SK-N-SH (cell line): ENCODE results near the gene AP1M2. TPM values are rescaled to one million over a fixed set of nuclear protein-coding genes. Genes with fewer than 3 reads are reported as not detected.

Experiments used
- CTCF ChIA-PET: fragments of 300-600, 350-600 bp; formaldehyde crosslinking; extraction: SDS; loops from one replicate; lab custom pipeline; 2021; lab: Yijun Ruan, JAX
- POLR2A ChIA-PET: fragments of 350-600 bp; sonication (Branson Sonifier 250); formaldehyde crosslinking; extraction: SDS; loops from one replicate; lab custom pipeline; 2020; ENCODE audit warnings: antibody characterized with exemption, inconsistent platforms; lab: Yijun Ruan, JAX
- DNase-seq: peaks from one replicate; pipeline ENCODE4 v3.0.0; 2012
- H2AFZ ChIP-seq: fragments of 200-600 bp; sonication (generic); 2 replicates; pipeline ENCODE4 v1.8.1; 2016; ENCODE audit warnings: antibody characterized with exemption, mild to moderate bottlenecking, low read depth
- H3F3A ChIP-seq: fragments of 200-600 bp; sonication (generic); replicated peaks from 2 replicates; pipeline ENCODE3; 2016; ENCODE audit warnings: antibody characterized with exemption, mild to moderate bottlenecking; ENCODE audit not compliant: insufficient read depth
- H3K27ac ChIP-seq, 2 experiments: fragments of 200-500 bp in 1 of 2; fragments of 200-600 bp in 1 of 2; sonication (Bioruptor generic) in 1 of 2; sonication (generic), shearing (Covaris generic) in 1 of 2; 2 replicates each; pipeline versions ENCODE4 v1.5.1 to v1.6.1; 2014 to 2016; ENCODE audit warnings: low read depth in 2 of 2, inconsistent platforms in 1 of 2, low read length in 1 of 2, mild to moderate bottlenecking in 1 of 2, mixed read lengths in 1 of 2
- H3K27me3 ChIP-seq: fragments of 200-600 bp; sonication (generic), shearing (Covaris generic); 2 replicates; pipeline ENCODE4 v1.6.1; 2016; ENCODE audit warnings: mixed run types; ENCODE audit not compliant: insufficient read depth
- H3K36me3 ChIP-seq, 2 experiments: fragments of 200-500 bp in 1 of 2; fragments of 200-600 bp in 1 of 2; sonication (Bioruptor generic) in 1 of 2; sonication (generic) in 1 of 2; replicated peaks in 1 of 2; 2 replicates each; pipeline versions ENCODE3 to v1.5.1; 2014 to 2016; ENCODE audit warnings: low read length in 1 of 2, mild to moderate bottlenecking in 1 of 2; ENCODE audit not compliant: insufficient read depth in 2 of 2, control insufficient read depth in 1 of 2
- H3K4me1 ChIP-seq, 2 experiments: fragments of 200-500 bp in 1 of 2; fragments of 200-600 bp in 1 of 2; sonication (Bioruptor generic) in 1 of 2; sonication (generic), shearing (Covaris generic) in 1 of 2; 2 replicates each; pipeline versions ENCODE4 v1.5.1 to v1.6.1; 2014 to 2016; ENCODE audit warnings: low read depth in 1 of 2, low read length in 1 of 2, mixed run types in 1 of 2; ENCODE audit not compliant: insufficient read depth in 2 of 2, control insufficient read depth in 1 of 2
- H3K4me2 ChIP-seq: fragments of 200-600 bp; sonication (generic), shearing (Covaris generic); 2 replicates; pipeline ENCODE4 v1.6.1; 2017; ENCODE audit warnings: mixed run types
- H3K4me3 ChIP-seq, 2 experiments: fragments of 200-500 bp in 1 of 2; fragments of 200-600 bp in 1 of 2; sonication (Bioruptor generic) in 1 of 2; sonication (generic), shearing (Covaris generic) in 1 of 2; 2 replicates each; pipeline versions ENCODE4 v1.5.1 to v1.8.1; 2014 to 2016; ENCODE audit warnings: low read depth in 2 of 2, inconsistent platforms in 1 of 2, low read length in 1 of 2, mild to moderate bottlenecking in 1 of 2, mixed read lengths in 1 of 2, moderate library complexity in 1 of 2
- H3K79me2 ChIP-seq: fragments of 200-600 bp; sonication (generic); 2 replicates; pipeline ENCODE4 v1.8.1; 2017; ENCODE audit warnings: mild to moderate bottlenecking; ENCODE audit not compliant: insufficient read depth
- H3K9ac ChIP-seq: fragments of 200-600 bp; sonication (generic); 2 replicates; pipeline ENCODE4 v1.6.1; 2017; ENCODE audit warnings: mixed run types
- H3K9me2 ChIP-seq: fragments of 200-600 bp; sonication (generic); 2 replicates; pipeline ENCODE4 v1.6.1; 2017; ENCODE audit warnings: mixed run types
- H3K9me3 ChIP-seq: fragments of 200-600 bp; sonication (generic); 2 replicates; pipeline ENCODE4 v1.6.1; 2017; ENCODE audit warnings: mixed run types, mild to moderate bottlenecking, moderate library complexity
- H4K20me1 ChIP-seq: fragments of 200-600 bp; sonication (generic); 2 replicates; pipeline ENCODE4 v1.6.1; 2017; ENCODE audit warnings: mild to moderate bottlenecking, mixed run types; ENCODE audit not compliant: insufficient read depth
- CHD2 ChIP-seq: fragments of 150-350 bp; IDR thresholded peaks from 2 replicates; pipeline ENCODE4 v1.6.1; 2018; ENCODE audit warnings: low read length; ENCODE audit not compliant: partially characterized antibody
- CTCF ChIP-seq: fragments of 200-600 bp; sonication (generic); IDR thresholded peaks from 2 replicates; pipeline ENCODE4 v1.6.1; 2017; ENCODE audit warnings: antibody characterized with exemption, mild to moderate bottlenecking, moderate library complexity
- ELF1 ChIP-seq: IDR thresholded peaks from 2 replicates; pipeline ENCODE4 v1.4.0; 2012
- EZH2phosphoT487 ChIP-seq: fragments of 200-600 bp; sonication (generic); IDR thresholded peaks from 2 replicates; pipeline ENCODE4 v1.6.1; 2017; ENCODE audit warnings: low read depth, mixed run types, mild to moderate bottlenecking, antibody characterized with exemption, moderate library complexity, borderline replicate concordance
- FOSL2 ChIP-seq: IDR thresholded peaks from 2 replicates; pipeline ENCODE4 v1.4.0; 2012; ENCODE audit warnings: low read depth, mild to moderate bottlenecking, moderate library complexity, borderline replicate concordance
- FOXM1 ChIP-seq: IDR thresholded peaks from 2 replicates; pipeline ENCODE4 v1.4.0; 2012; ENCODE audit warnings: low read depth, mild to moderate bottlenecking
- GABPA ChIP-seq: IDR thresholded peaks from 2 replicates; pipeline ENCODE4 v1.4.0; 2012; ENCODE audit warnings: low read depth, mild to moderate bottlenecking
- MEF2A ChIP-seq: IDR thresholded peaks from 2 replicates; pipeline ENCODE4 v1.4.0; 2012; ENCODE audit warnings: low read depth, borderline replicate concordance
- MXI1 ChIP-seq: IDR thresholded peaks from 2 replicates; pipeline ENCODE4 v1.6.1; 2012; ENCODE audit warnings: mild to moderate bottlenecking, low read depth, low read length, improper control_type of control experiment
- NFIC ChIP-seq: IDR thresholded peaks from 2 replicates; pipeline ENCODE4 v1.4.0; 2012; ENCODE audit warnings: borderline replicate concordance
- POLR2AphosphoS5 ChIP-seq: IDR thresholded peaks from 2 replicates; pipeline ENCODE4 v1.6.1; 2012; ENCODE audit warnings: low read depth, low read length
- RAD21 ChIP-seq: IDR thresholded peaks from 2 replicates; pipeline ENCODE4 v1.6.1; 2012; ENCODE audit warnings: mild to moderate bottlenecking, low read length
- RCOR1 ChIP-seq: fragments of 150-350 bp; IDR thresholded peaks from 2 replicates; pipeline ENCODE4 v1.6.1; 2017; ENCODE audit warnings: antibody characterized with exemption, low read length
- REST ChIP-seq: IDR thresholded peaks from 2 replicates; pipeline ENCODE4 v1.6.1; 2012; ENCODE audit warnings: mild to moderate bottlenecking, low read depth, low read length, moderate library complexity
- TEAD4 ChIP-seq: IDR thresholded peaks from 2 replicates; pipeline ENCODE4 v1.4.0; 2012; ENCODE audit warnings: mild to moderate bottlenecking, borderline replicate concordance; ENCODE audit not compliant: insufficient read depth
- USF1 ChIP-seq: IDR thresholded peaks from 2 replicates; pipeline ENCODE4 v1.4.0; 2012; ENCODE audit warnings: low read depth, borderline replicate concordance
- YY1 ChIP-seq: IDR thresholded peaks from 2 replicates; pipeline ENCODE4 v1.4.0; 2012; ENCODE audit warnings: low read depth, mild to moderate bottlenecking
- ZBTB33 ChIP-seq: IDR thresholded peaks from 2 replicates; pipeline ENCODE4 v1.4.0; 2012; ENCODE audit warnings: low read depth, borderline replicate concordance
- WGBS: methylation state at CpG from one replicate; pipeline ENCODE4 v1.1.6; 2017; ENCODE audit warnings: low lambda C conversion rate; 5-methylcytosine and 5-hydroxymethylcytosine counted together
- polyA plus RNA-seq, 3 experiments: library from polyadenylated mRNA; depleted of rRNA; stranded (reverse); fragments of >200 nt; gene quantifications; 2 replicates each; pipeline ENCODE4 v1.2.3, GENCODE V29; 2012
- TF ChIP-seq, protein P1 (sequence below): IDR thresholded peaks from 2 replicates; pipeline ENCODE4 v1.4.0; 2012; ENCODE audit warnings: low read depth

Gene AP1M2
- polyA plus RNA-seq, 1 of the 3 experiments (the other 2 are of a cell fraction): 0.30 TPM

GRCh38 chr19:10525636-10526035, 61.5 kb downstream of the AP1M2 start:
- Histone ChIP-seq H3K36me3 (no peaks in the 10 kb centered on the region), H3K9me3 (no peaks in the 10 kb centered on the region), H3K4me1 (no peaks in the 10 kb centered on the region), H2AFZ (no peak overlapping the region), H3K4me2 (no peak overlapping the region), H3K4me3 (no peak overlapping the region), H3K27me3 (no peaks in the 10 kb centered on the region), H4K20me1 (no peaks in the 10 kb centered on the region), H3K9me2 (no peaks in the 10 kb centered on the region), H3K9ac (no peak overlapping the region), H3F3A (no peaks in the 10 kb centered on the region), H3K79me2 (no peaks in the 10 kb centered on the region), H3K27ac (no peak overlapping the region)
- POLR2A ChIA-PET: no interaction called here
- CTCF ChIA-PET: interaction anchor here (1.1 to 1.4 kb wide), 2 partner anchors 16 to 174 kb away, joined by 4 read pairs; no protein-coding TSS in a partner anchor
- WGBS: 74% methylated on average over 7 of the region's 7 CpGs
- DNase-seq: no peak
- TF ChIP-seq POLR2AphosphoS5 (no peak), REST (no peak), CTCF (no peak), RAD21 (no peak), GABPA (no peak), FOXM1 (no peak), YY1 (no peak), NFIC (no peak), EZH2phosphoT487 (no peak), FOSL2 (no peak), TEAD4 (no peak)
- TF ChIP-seq, all 33 proteins: peak for 0

GRCh38 chr19:10523135-10523636, 63.9 kb downstream of the AP1M2 start:
- 84% methylated on average over 3 of the region's 3 CpGs for WGBS
- no peaks in the 10 kb centered on the region for H3K9me3 ChIP-seq
- H3K27me3 ChIP-seq: no peaks in the 10 kb centered on the region; the same call in 1 of the 2 replicates
- no peak for TF ChIP-seq RCOR1
- TF ChIP-seq RAD21: no peak
- no peak for TF ChIP-seq MEF2A
- TF ChIP-seq USF1: no peak
- TF ChIP-seq, protein P1, sequence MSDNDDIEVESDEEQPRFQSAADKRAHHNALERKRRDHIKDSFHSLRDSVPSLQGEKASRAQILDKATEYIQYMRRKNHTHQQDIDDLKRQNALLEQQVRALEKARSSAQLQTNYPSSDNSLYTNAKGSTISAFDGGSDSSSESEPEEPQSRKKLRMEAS: no peak
- no peak for TF ChIP-seq ELF1
- TF ChIP-seq MXI1: no peak
- no peak for TF ChIP-seq CHD2
- no peak for TF ChIP-seq ZBTB33
- no peak for TF ChIP-seq TEAD4

More at GRCh38 chr19:10523135-10523636, 63.9 kb downstream of the AP1M2 start:
- Histone ChIP-seq H3F3A (no peaks in the 10 kb centered on the region), H4K20me1 (no peaks in the 10 kb centered on the region), H3K27ac (no peak overlapping the region), H3K4me2 (no peak overlapping the region), H3K79me2 (no peaks in the 10 kb centered on the region), H3K36me3 (no peaks in the 10 kb centered on the region), H3K9ac (no peak overlapping the region), H3K9me2 (no peaks in the 10 kb centered on the region), H3K4me1 (no peaks in the 10 kb centered on the region; a peak in 1 of 4 replicates), H3K4me3 (no peak overlapping the region), H2AFZ (no peak overlapping the region)
- no peak for DNase-seq
- CTCF ChIA-PET: interaction anchor here (0.9 to 1.6 kb wide), 7 partner anchors 10 to 106 kb away, joined by 3 to 7 read pairs (median 3); no protein-coding TSS in a partner anchor
- POLR2A ChIA-PET: no interaction called here
